ENCODE results near the gene RAB5IF. TPM values are rescaled to one million over a fixed set of nuclear protein-coding genes. Genes with fewer than 3 reads are reported as not detected.
"Not testable (repeated sequence)": the region's sequence is repeated elsewhere in the genome, so short reads cannot be mapped to it uniquely, and the experiment has no call there.

The RAB5IF gene
- polyA plus RNA-seq, 3 donors from 2014 or later = 230 to 380 (median 276) TPM

DNA sequence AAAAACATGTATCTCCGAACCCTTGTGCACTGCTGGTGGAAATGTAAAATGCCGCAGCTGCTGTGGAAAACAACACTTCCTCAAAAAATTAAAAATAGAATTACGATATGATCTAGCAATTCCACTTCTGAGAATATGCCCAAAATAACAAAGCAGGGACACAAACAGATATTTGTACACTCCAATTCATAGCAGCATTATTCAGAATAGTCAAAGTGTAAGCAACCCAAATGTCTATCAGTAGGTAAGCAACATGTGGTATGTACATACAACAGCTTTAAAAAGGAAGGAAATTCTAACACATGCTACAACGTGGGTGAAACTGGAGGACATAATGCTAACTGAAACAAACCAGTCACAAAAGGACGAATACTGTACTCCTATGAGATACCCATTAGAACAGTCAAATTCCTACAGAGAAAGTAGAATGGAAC, 5.7 kb upstream of the RAB5IF start:
- Mint-ChIP-seq H3K36me3 (no peaks in the 10 kb centered on the region), H3K27ac (peak overlapping the region in 4 of 6 donors; percentile 14 to 75 (median 54)), H3K27me3 (ENCODE audit: low read depth in 3 of 3) (peaks cover 1 to 6% (median 5%) of the 10 kb centered on the region in 3 donors), H3K4me3 (peak overlapping the region in 2 of 5 donors; percentile 15 to 24), H3K9me3 (no peaks in the 10 kb centered on the region), H3K4me1 (peaks cover 20 to 22% of the 10 kb centered on the region in 2 donors)
- DNase-seq = no peak

DNA sequence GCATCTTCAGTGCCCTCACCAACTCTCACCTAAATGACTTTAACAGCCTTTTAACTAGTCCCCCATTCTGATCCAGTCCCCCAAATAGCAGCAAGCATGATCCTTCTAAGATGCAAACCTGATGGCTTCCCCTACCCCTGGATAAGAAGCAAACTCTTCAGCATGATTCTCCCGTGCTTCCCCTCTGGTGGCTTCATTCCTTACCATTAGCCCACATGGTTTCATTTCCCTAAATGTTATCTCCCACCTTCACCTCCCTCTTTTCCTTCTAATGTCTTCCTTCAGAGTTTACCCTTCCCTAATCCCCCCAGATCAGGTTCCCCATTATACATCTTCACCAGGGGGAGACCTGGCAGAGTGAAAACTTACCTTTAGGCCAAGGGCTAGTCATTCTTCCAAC, 4.0 kb upstream of the RAB5IF start:
- H3K4me1 Mint-ChIP-seq = peaks cover 21 to 22% of the 10 kb centered on the region in 2 donors
- no peaks in the 10 kb centered on the region for H3K9me3 Mint-ChIP-seq
- peaks cover 12 to 15% (median 15%) of the 10 kb centered on the region in 3 donors for H3K27me3 Mint-ChIP-seq (ENCODE audit: low read depth in 3 of 3)
- no peak for DNase-seq
- no peaks in the 10 kb centered on the region for H3K36me3 Mint-ChIP-seq
- peak overlapping the region in 3 of 6 donors; percentile 6 to 57 (median 20) for H3K27ac Mint-ChIP-seq
- no peak overlapping the region for H3K4me3 Mint-ChIP-seq

DNA sequence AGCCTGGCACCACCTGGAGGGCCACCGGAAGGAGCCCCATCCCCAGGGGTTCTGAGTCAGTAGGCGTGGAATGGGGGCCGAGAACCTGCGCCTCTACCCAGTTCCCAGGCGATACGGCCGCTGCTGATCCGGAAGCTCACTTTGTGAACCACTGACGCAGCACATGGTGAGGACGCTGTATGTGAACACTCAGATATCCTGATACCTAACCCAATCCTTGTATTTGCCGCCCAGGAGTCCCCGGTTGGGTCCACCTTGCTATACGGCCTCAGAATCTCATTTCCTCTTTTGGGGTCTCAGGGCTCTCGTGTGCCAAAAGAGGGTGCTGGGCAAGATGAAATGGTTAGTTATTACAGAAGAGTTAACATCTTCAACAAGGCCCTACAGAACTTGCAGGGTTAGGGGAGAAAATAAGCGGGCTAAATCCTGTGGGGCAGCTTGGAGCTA, 604 bp upstream of the RAB5IF start:
- H3K4me1 Mint-ChIP-seq = peaks cover 32 to 38% of the 10 kb centered on the region in 2 donors
- peaks cover 13 to 25% (median 23%) of the 10 kb centered on the region in 3 donors for H3K27me3 Mint-ChIP-seq (ENCODE audit: low read depth in 3 of 3)
- DNase-seq = no peak
- H3K9me3 Mint-ChIP-seq = no peaks in the 10 kb centered on the region
- peak overlapping the region; percentile 97 to 99 (median 98) for H3K4me3 Mint-ChIP-seq
- H3K27ac Mint-ChIP-seq = peak overlapping the region; percentile 96 to 99 (median 98)
- H3K36me3 Mint-ChIP-seq = peaks cover 0 to 11% (median 0%) of the 10 kb centered on the region in 3 donors

DNA sequence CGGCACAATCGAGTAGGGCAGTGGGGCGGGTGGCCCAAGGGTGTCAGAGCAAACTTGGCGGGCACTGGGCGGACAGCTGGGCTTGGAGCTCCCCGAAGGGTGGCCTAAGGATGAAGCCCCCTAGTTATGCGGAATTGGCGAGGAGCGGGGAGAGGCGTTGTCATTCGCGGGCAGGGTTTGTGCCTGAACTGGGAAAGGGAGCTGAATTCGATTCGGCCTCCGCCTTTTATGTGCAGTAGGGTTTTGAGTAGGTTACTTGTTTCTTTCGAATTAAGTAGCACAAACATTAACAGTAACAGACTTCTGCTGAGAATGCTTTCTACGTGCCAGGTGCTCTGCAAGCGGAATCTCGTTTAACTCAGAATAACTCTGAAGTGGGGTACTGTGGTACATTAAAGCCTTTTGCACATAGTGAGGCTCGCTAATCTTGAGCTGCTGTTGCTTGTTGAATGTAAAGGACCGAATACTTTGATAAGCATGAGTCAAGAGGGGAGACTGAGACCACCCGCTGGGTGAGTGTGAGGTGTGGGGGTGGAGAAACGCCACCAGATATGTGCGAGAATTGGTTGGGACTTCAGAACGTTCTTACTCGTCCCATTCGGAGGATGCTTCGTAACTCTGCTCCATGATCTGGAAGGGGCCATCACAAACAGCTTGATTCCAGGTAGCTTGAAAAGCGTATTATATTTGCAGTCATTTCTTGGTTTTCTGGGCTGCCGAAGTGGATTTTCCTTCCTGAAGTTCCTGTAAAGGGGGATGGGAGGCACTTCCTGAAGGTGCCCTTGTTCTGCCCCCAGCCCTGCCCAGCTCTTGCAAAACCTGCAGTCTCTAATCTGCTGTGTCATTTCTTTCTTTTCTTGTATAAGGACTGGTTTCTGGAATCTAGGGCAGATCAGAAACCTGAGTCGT, 833 bp downstream of the RAB5IF start:
- H3K27me3 Mint-ChIP-seq (ENCODE audit: low read depth in 3 of 3) = peaks cover 15 to 30% (median 24%) of the 10 kb centered on the region in 3 donors
- peak overlapping the region; percentile 94 to 99 (median 98) for H3K27ac Mint-ChIP-seq
- peak overlapping the region; percentile 97 to 99 (median 98) for H3K4me3 Mint-ChIP-seq
- no peaks in the 10 kb centered on the region for H3K9me3 Mint-ChIP-seq
- H3K36me3 Mint-ChIP-seq = peaks cover 0 to 21% (median 4%) of the 10 kb centered on the region in 3 donors
- DNase-seq = no peak
- peaks cover 29 to 34% of the 10 kb centered on the region in 2 donors for H3K4me1 Mint-ChIP-seq

DNA sequence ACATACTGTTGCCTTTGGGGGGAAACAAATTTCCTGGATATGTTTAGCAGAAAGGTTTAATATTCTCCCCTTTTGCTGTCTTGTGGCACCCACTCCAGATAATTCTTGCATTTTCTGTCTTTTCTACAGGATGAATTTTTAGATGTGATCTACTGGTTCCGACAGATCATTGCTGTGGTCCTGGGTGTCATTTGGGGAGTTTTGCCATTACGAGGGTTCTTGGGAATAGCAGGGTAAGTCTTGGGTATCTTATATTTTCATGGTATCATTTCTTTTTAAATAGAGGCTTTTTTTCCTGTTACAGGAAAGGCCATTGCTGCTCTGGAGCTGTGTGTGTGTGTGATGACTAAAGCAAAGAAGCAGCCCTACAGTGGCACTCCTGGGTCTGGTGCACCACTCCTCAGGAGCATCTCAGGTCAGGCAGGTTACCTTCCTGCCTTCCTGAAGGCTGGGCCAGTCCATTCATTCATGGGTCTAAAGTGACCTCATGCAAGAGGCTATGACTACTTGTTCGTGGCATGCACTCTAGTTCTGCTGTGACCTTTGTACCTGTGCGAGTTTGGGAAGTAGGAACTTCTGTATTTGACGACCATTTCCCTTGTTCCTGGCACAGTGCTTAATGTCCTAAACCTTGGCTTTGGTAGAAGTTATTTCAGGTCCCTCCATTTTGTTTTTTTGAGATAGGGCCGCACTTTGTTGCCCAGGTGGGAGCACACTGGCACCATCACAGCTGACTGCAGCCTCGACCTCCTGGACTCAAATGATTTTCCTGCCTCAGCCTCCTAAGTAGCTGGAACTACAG, 2.2 kb downstream of the RAB5IF start:
- peaks cover 4 to 29% (median 14%) of the 10 kb centered on the region in 3 donors for H3K36me3 Mint-ChIP-seq

DNA sequence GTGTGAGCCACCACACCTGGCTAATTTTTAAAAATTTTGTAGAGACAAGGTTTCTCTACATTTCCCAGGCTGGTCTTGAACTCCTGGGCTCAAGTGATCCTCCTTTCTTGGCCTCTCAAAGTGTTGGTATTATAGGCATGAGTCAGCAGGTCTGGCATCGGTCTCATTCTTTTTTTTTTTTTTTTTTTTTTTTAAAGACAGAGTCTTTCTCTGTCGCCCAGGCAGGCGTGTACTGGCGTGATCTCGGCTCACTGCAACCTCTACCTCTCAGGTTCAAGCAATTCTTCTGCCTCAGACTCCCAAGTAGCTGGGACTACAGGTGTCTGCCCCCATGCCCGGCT, 2.8 kb downstream of the RAB5IF start:
- H3K9me3 Mint-ChIP-seq, DNase-seq: not testable (repeated sequence)
- Mint-ChIP-seq H3K27ac (peak overlapping the region in 2 of 6 donors; percentile 94 to 96), H3K4me3 (peak overlapping the region in 2 of 5 donors; percentile 97 to 98), H3K36me3 (peaks cover 6 to 33% (median 15%) of the 10 kb centered on the region in 3 donors), H3K27me3 (ENCODE audit: low read depth in 3 of 3) (peaks cover 21 to 41% (median 27%) of the 10 kb centered on the region in 3 donors), H3K4me1 (peaks cover 40 to 42% of the 10 kb centered on the region in 2 donors)

More for the DNA sequence above, 2.2 kb downstream of the RAB5IF start:
- DNase-seq = no peak
- H3K27me3 Mint-ChIP-seq (ENCODE audit: low read depth in 3 of 3) = peaks cover 21 to 36% (median 27%) of the 10 kb centered on the region in 3 donors
- peak overlapping the region; percentile 64 to 98 (median 97) for H3K4me3 Mint-ChIP-seq
- peak overlapping the region; percentile 66 to 99 (median 95) for H3K27ac Mint-ChIP-seq
- peaks cover 34 to 37% of the 10 kb centered on the region in 2 donors for H3K4me1 Mint-ChIP-seq
- no peaks in the 10 kb centered on the region for H3K9me3 Mint-ChIP-seq

DNA sequence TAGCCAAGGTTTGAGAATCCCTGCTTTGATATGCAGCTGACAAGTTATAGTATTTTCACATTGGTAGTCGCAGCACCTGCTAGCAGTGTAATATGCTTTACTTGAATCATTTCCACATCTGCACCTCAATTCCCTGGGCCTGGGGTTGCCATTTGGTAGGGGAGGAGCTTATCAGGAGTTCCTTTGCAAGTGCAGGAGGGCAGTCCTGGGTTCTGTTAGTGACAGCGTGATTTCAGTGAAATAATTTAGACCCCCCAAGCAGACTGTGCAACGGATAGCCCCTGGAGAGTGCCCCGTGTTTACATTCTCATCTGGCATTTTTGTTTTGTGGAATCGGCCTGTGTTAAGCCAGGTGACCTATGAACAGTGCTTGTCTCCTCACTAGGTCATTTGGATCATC, 6.0 kb downstream of the RAB5IF start:
- H3K36me3 Mint-ChIP-seq = peaks cover 6 to 45% (median 32%) of the 10 kb centered on the region in 3 donors
- no peaks in the 10 kb centered on the region for H3K9me3 Mint-ChIP-seq
- DNase-seq = no peak
- no peak overlapping the region for H3K4me3 Mint-ChIP-seq
- H3K4me1 Mint-ChIP-seq = peaks cover 32 to 38% of the 10 kb centered on the region in 2 donors
- peak overlapping the region; percentile 40 to 87 (median 64) for H3K27ac Mint-ChIP-seq
- peaks cover 15 to 37% (median 17%) of the 10 kb centered on the region in 3 donors for H3K27me3 Mint-ChIP-seq (ENCODE audit: low read depth in 3 of 3)

DNA sequence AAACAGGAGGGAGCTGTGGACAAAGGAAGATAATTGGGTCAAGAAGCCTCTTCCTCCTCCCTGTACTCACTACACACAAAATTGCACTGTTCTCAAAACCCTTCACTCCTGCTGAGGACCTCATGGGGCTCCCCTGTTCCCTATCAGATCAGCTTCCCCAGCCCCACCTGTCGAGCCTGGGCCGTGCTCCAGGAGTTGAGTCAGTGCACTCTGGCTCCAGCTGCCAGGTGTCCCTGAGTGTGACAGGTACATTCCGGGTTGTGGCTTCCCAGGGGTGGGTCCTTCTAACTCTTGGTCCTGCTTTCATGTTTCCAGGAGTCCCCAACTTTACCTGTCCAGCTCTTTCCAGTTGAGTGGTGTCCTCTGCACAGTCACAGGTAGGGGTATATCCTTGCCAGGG, 8.4 kb downstream of the RAB5IF start:
- Mint-ChIP-seq H3K9me3 (no peaks in the 10 kb centered on the region), H3K36me3 (peaks cover 6 to 43% (median 32%) of the 10 kb centered on the region in 3 donors), H3K27me3 (ENCODE audit: low read depth in 3 of 3) (peaks cover 10 to 33% (median 19%) of the 10 kb centered on the region in 3 donors), H3K4me1 (peaks cover 15 to 24% of the 10 kb centered on the region in 2 donors), H3K4me3 (no peak overlapping the region), H3K27ac (peak overlapping the region; percentile 30 to 83 (median 78))
- DNase-seq = no peak

DNA sequence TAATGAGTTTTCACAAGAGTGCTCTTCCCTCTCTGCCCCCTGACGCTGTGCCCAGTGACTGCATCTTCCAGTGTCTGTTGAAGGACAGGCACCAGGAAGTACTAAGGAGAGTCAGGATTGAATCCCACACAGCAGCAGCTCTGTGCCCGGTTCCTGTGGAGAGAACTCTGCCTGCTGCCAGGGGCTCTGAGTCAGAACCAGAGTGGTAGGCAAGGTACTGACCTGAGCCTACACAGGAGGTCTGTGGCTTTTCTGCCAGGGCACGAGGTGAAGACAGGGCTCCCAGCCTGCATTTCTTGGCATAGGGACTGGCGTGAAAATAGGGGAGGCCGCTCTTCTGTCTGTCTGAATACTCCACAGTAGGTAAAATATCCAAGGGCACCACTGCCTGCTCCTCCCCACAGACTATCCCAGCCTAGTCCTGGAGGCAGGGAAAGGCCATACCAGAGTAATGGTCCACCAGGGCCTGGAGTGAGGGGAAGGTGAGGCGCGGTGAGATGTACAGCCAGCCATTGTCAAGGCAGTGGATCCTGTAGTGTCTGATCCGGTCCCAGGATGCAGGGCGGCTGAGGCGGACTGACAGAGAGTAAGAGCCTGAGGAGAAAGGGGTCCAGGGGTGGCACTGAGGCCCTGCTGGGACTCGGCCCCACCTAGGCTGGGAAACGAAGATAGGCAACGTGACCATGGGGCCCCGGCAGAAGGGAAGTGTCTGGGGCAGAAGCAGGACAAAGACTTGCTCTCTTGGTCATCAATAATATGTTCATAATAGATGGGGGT, 9.4 kb downstream of the RAB5IF start:
- Mint-ChIP-seq H3K4me1 (peaks cover 15 to 24% of the 10 kb centered on the region in 2 donors), H3K4me3 (no peak overlapping the region), H3K27me3 (ENCODE audit: low read depth in 3 of 3) (peaks cover 9 to 25% (median 19%) of the 10 kb centered on the region in 3 donors), H3K36me3 (peaks cover 6 to 35% (median 32%) of the 10 kb centered on the region in 3 donors), H3K9me3 (no peaks in the 10 kb centered on the region), H3K27ac (peak overlapping the region; percentile 30 to 83 (median 58))
- no peak for DNase-seq

DNA sequence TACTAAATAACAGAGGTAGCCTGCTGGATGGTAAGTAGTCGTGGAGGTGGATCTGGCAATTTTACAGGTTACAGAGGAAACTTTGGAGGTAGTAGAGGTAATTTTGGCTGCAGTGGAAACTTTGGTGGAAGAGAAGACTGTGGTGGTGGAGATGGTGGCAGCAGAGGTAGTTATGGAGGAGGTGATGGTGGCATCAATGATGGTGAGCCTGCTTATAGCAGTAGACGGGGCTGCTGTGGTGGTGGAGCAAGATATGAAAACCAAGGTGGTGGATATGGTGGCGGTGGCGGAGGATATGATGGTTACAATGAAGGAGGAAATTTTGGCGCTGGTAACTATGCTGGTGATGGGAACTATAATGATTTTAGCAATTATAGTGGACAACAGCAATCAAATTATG, 15.3 kb downstream of the RAB5IF start:
- Mint-ChIP-seq H3K36me3 (peaks cover 13 to 18% (median 17%) of the 10 kb centered on the region in 3 donors), H3K9me3 (no peaks in the 10 kb centered on the region), H3K4me1 (peaks cover 32 to 38% of the 10 kb centered on the region in 2 donors), H3K27ac (peak overlapping the region; percentile 25 to 85 (median 75)), H3K4me3 (no peak overlapping the region), H3K27me3 (ENCODE audit: low read depth in 3 of 3) (peaks cover 5 to 9% (median 8%) of the 10 kb centered on the region in 3 donors)
- no peak for DNase-seq

DNA sequence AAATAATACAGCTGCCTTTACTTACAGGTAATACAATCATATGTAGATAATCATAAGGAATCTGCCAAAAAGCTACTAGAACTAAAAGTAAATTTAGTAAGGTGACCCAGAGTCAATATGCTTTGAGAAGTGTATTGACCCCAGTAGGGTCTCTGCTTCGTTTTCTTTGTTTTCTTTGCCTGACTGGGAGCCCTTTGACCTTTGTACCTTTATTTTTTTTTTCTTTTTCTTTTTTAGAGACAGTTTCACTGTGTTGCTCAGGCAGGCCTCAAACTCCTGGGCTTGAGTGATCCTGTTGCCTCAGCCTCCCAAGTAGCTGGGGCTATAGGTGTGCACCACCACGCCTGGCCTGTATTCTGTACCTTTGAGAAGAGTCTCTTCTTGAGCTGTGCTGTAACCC, 17.9 kb downstream of the RAB5IF start:
- DNase-seq = no peak
- H3K27me3 Mint-ChIP-seq (ENCODE audit: low read depth in 3 of 3) = peaks cover 10 to 23% (median 11%) of the 10 kb centered on the region in 3 donors
- H3K36me3 Mint-ChIP-seq = peaks cover 22 to 30% (median 25%) of the 10 kb centered on the region in 3 donors
- peak overlapping the region; percentile 66 to 95 (median 86) for H3K27ac Mint-ChIP-seq
- no peak overlapping the region for H3K4me3 Mint-ChIP-seq
- peaks cover 50 to 55% of the 10 kb centered on the region in 2 donors for H3K4me1 Mint-ChIP-seq
- H3K9me3 Mint-ChIP-seq = no peaks in the 10 kb centered on the region

DNA sequence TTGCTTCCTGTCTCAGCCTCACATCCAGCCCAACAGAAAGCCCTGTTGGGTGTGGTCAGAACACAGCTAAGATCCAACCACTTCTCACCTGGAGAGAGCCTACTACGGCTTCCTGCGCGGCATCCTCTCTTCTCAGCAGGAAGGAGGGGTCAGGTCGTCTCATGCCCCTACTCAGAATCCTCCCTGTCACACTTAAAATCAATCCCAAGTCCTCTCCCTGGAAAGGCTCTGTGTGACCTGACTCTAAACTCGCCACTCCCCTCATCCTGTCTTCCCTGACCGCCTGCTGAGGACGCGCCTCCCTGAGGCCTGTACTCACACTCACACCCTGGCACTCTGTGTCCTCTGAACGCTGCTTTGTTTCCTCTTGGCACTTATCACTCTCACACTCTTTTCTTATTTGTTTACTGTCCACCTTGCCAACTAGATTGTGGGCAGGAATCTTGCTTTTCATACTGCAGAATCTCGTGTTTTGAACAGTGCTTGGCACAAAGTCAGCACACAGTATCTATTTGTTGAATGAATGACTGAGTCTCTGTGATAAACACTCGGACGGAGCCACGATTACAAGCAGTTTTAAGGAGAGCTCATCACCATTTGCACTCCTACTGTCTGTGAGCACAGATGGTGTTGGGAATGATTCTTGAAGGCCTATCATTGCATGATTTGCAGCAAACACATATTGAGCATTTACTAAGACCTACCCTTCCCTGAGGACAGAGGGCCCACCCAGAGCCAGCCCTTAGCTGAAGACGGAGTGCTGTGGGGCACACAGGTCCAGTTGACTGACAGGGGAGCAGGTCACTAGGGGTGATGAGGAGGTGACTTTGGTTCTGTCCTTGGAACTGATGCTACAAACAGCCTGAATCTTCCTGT, 18.7 kb downstream of the RAB5IF start:
- Mint-ChIP-seq H3K27me3 (ENCODE audit: low read depth in 3 of 3) (peaks cover 11 to 31% (median 13%) of the 10 kb centered on the region in 3 donors), H3K4me3 (peak overlapping the region in 2 of 5 donors; percentile 1 to 25), H3K4me1 (peaks cover 57 to 63% of the 10 kb centered on the region in 2 donors), H3K36me3 (peaks cover 25 to 35% (median 26%) of the 10 kb centered on the region in 3 donors), H3K9me3 (no peaks in the 10 kb centered on the region), H3K27ac (peak overlapping the region; percentile 66 to 95 (median 86))
- DNase-seq = peak in 1 of 3 donors; percentile 44
